Esophagus mucosa (tissue), 1 donor: ENCODE measurements around the gene ZNF133. TPM values are rescaled to one million over a fixed set of nuclear protein-coding genes. Genes with fewer than 3 reads are reported as not detected.

Experiments used
- ATAC-seq: fragments of 200-7000 bp; cut with Tn5 transposase; one replicate; pipeline ENCODE4 v1.9.1; 2020
- total RNA-seq: library from RNA; stranded (reverse); gene quantifications from one replicate; pipeline ENCODE4 v1.2.4, GENCODE V29; 2023
- donor health status: DM: yes; HTN: yes; CAD: no.

The ZNF133 gene
- total RNA-seq, 1 donor from 2014 or later = 7.1 TPM

DNA sequence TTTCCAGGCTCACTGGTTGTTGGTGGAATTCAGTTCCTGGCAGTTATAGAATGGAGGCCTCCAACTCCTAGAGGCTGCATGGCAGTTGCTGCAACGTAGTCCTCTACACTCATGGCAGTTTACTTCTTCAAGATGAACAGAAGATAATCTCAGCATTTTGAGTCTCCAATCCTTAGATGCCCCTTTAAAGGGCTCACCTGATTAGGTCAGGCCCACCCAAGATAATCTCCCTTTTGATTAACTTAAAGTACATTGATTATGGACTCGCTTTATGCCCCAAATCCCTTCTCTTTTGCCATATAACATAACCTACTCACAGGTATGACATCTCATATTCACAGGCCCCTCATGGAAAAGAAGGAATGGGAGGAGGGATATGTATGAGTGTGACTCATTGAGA, 76.4 kb downstream of the ZNF133 start:
- ATAC-seq = no peak

Other genes starting within 250 kb of the ZNF133 start
- gene OVOL2, start 230.6 kb upstream of the ZNF133 start, total RNA-seq = 11.0 TPM
- gene KAT14, start 150.7 kb upstream of the ZNF133 start, total RNA-seq = 6.8 TPM
- 5.0 TPM for gene PET117, start 150.7 kb upstream of the ZNF133 start, total RNA-seq
- gene DZANK1, start 178.5 kb downstream of the ZNF133 start, total RNA-seq = 1.5 TPM
- gene POLR3F, start 178.9 kb downstream of the ZNF133 start, total RNA-seq = 4.5 TPM
- 11.8 TPM for gene RBBP9, start 208.7 kb downstream of the ZNF133 start, total RNA-seq
- 47.9 TPM for gene SEC23B, start 219.4 kb downstream of the ZNF133 start, total RNA-seq